HG02678 (cell line): Measurements from ENCODE around the gene SLC9A3.
"Not testable (repeated sequence)": the region's sequence is repeated elsewhere in the genome, so short reads cannot be mapped to it uniquely, and the experiment has no call there.

Experiments
- ATAC-seq: cut with Tn5 transposase; IDR thresholded peaks from one replicate; pipeline ENCODE4 v1.9.1; 2021; ENCODE audit warnings: mild to moderate bottlenecking, moderate library complexity; ENCODE audit not compliant: unreplicated experiment

Gene SLC9A3

DNA sequence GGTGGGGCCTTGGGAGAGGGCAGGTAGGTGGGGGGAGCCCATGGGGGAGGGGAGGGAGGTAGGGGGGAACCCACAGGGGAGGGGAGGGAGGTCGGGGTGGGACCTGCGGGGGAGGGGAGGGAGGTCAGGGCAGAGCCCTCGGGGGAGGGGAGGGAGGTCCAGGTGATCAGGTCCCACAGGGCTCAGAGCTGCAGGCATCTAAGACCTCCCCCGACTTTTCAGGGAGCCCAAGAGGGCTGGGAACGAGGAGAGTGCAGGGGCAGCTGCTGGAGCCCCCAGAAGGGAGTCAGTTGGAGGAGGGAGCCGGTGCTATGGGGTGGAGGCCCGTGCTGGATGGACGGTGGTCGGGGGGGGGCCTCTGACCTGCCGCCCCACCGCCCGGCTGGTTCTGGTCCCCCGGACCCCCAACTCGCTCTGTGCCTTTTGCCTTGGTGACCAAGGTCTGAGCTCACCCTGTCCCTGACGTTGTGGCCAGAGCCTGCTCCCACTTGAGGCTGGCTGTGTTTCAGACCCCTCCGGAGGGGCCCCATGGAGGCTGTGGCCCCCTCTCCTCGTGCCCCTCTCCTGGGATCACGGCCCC, 31.8 kb downstream of the SLC9A3 start:
- no peak for ATAC-seq

- ATAC-seq, result no peak
Measured at GRCh38 chr5:491856-492155, 32.4 kb downstream of the SLC9A3 start.

DNA sequence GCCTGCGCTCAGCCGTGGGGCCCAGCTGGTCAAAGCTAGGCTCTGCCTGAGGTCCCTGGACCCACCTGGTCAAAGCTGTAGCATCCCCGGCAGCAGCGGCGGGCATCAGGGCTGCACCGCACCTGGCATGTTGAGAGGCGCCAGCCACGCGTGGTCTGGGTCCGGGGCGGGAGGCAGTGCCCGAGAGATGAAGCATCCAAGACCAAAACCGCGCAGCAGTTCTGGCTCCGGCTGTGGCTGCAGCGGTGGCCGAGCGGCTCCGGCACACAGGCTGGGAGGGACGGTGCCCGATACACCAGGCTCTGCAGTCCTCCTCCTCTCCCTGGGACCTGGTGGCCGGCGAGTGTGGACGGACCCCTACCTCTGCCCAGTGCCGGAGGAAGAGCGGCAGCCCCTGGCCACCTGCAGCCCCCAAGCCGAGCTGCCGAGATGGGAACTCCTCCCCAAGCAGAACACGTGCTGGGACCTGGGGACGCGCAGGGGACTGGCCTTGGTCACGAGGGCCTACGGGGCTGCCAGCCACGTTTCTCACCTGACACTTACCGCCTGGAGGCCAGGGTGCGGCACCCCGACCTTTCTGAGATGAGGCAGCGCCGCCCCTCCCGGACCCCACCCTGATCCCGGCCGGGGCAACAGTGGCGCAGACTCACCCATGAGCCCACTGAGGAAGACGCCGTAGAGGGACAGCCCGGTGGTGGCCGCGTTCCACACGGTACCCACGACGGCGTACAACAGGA, 33.0 kb downstream of the SLC9A3 start:
- no peak for ATAC-seq

DNA sequence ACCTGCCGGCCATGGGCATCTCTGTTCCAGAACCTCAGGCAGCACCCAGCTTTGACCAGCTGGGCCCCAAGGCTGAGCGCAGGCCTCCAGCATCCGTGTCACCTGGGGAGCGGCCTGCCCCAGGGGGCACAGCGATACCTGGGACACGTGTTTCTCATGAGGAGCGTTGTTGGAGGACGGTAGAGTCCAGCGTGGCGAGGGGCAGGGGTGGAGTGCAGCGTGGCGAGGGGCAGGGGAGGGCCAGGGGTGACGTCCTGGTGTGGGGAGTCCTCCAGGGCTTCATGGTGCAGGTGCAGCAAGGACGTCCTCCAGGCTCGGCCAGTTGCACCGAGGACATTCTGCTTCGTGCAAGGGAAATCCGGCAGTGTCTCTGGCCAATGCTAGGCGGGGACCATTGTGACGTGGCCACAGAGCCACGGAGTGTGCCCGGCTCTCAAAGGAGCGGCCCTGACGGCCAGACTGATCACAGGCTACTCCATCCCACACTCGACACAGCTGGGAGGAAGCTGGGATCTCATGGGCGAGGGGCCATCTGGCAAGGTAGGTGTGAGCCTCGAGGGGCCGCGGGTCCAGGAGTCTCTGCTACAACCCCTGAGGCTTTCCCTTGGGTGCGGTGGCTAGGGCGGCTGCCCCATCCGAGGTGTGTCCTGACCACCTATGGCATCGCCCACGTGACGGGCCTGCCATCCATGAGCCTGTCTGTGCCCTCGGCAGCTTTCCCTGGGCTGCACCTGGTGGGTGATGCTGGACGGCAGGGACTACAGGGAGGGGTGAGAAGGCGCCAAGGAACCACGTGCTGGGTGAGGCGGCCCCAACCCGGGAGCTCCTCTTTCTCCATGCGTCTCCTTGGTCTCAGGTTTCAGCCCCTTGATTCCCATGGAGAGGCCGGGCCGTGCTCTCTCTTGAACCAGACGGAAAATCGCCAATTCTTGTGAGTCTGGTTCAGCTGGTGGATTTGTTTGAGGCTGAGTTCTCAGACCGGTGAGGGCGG, 33.8 kb downstream of the SLC9A3 start:
- ATAC-seq, result no peak

DNA sequence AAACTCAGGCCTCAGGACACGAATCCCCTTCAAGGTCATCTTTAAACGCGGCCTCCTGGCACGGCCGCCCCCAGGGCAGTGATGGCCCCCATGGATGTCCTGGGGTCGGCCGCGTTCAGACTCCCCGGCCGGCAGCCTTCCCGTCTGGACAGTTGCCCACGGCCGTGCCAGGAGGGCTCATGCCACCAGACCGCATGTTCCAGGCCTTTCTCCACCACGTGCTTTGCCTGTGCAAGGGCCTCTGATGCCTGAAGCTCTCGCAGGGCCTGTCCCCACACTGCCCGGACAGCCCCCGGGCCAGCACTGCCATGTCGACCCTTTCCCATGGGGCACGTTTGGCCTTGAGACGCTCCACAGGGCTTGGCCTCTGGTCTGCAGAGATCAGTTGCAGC, 34.6 kb downstream of the SLC9A3 start:
- ATAC-seq, result no peak

DNA sequence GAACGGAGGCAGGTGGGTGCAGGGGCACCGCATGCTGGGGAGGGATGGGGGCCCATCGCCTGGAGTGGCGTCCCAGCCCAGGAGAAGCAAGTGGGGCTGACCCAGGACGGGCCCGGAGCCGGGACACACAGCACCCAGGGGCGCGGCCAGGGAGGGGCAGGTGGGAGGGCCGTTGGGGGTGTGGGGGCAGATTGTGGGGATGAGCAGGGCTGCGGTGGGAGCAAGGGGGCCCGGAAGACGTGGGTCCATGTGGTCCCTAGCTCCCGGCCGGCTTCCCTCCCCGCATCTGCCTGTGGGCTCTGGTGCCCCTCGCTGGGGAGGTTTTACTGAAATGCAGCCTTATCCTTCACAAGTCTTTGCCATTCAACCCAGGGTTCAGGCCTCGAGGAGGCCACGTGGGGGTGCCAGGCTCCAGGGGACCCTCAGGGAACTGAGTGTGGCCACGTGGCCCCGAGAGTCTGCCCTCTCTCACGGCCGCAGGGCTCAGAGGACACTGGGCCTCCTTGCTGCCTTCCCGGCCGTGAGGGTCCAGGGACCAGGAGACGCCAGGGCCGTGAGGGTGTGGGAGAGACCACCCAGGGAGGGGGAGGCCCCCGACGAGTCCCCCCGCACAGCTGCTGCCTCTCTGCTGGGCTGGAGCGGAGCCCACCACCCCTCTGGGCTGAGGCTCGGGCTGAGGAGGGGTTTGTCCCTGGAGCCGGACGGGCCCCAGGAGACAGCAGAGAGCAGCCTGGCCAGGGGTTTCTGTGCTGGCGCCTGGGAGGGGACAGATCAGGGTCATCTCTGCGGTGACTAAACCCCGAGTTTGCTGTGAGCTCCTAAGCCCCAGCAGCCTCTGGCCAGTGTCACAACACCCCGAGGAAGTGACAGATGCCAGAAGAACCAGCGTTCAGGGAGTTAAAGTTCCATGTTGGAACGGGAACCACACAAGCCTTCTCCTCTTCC, 35.2 kb downstream of the SLC9A3 start:
- ATAC-seq, result no peak

DNA sequence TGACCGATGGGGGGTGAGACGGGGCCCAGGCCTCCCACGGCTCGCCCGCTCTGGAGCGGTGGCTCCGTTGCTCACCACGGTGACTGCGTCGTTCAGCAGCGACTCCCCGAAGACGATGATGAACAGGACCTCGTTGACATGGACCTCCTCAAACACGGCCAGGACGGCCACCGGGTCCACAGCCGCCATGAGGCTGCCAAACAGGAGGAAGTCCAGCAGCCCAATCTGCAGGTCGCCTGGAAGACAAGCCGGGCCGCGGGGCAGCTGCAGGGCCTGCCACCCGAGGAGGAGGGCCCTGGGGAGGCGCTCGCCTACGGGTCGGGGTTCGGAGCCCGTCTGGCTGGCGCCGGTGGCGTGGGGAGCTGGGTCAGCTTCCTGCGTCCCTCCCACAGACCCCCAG, 36.0 kb downstream of the SLC9A3 start:
- no peak for ATAC-seq

DNA sequence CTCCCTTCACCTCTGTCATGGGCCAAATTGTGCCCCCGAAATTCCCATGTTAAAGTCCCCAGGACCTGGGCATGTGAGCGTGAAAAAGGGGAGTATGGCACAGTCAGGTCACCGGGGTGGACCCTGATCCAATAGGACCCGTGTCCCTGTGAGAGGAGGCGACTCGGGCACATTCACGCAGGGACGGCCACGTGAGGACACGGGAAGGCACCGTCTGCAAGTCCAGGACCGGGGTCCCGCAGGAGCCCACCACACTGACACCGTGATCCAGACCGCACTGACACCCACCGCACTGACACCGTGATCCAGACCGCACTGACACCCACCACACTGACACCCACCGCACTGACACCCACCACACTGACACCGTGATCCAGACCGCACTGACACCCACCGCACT, 37.7 kb downstream of the SLC9A3 start:
- not testable (repeated sequence) for ATAC-seq

DNA sequence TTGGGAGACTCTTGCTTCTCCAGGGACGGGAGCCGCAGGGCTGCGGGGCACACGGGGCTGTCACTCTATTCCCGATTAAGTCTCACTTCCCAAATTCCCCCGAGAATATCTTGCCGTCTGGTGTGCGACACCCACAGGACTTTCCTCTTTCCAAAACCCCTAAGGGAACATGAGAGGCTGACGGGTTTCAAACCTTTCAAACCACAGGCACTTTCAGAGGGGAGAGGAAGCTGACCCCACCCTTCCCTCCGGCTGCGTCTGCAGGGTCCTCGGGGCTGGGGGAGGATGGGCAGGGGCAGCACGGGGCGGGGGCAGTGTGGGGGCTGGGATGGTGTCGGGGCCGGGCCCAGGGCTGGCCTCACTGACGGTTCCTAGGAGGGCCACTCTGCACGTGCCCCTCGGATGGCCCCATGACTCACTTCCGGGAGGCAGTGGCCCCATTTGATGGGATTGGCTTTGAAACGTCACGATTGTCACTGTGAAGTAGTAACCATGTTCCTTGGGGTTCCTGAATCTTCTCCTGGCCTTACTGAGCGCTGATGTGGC, 38.2 kb downstream of the SLC9A3 start:
- ATAC-seq, result no peak

GRCh38 chr5:485113-485945, 38.9 kb downstream of the SLC9A3 start:
- no peak for ATAC-seq

- no peak for ATAC-seq
Measured at GRCh38 chr5:484556-484955, 39.7 kb downstream of the SLC9A3 start.

DNA sequence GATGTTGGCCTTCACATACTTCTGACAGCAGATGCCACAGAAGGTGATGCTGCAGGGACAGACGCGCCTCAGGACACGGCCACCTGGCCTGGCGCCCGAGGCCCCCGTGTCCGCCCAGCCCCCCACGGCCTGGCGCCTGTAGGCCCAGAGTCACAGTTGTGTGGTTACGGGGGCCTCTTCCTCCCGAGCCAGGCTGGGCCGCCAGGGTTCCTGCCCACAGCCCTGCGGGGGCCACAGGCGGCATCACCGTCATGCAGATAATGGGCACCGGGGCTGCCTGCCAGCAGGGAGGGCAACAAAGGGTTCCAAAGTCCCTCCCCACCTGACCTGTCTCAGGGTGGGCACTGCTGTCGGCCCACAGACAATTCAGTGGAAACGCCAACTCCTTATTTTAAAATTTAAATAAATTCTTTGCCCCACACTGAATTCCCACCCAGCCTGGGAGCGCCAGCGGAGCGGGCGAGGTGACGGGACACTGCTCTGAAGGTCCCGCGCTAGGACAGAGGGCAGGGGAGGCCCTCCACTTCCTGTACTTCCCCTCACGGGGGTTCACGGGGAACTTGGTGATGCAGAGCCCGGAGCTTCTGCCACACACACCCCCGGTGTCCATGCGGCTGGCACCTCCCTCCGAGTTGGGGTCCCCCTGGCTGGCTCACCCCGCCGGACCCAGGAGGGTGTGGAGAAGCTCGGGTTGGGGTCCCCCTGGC, 40.7 kb downstream of the SLC9A3 start:
- no peak for ATAC-seq

DNA sequence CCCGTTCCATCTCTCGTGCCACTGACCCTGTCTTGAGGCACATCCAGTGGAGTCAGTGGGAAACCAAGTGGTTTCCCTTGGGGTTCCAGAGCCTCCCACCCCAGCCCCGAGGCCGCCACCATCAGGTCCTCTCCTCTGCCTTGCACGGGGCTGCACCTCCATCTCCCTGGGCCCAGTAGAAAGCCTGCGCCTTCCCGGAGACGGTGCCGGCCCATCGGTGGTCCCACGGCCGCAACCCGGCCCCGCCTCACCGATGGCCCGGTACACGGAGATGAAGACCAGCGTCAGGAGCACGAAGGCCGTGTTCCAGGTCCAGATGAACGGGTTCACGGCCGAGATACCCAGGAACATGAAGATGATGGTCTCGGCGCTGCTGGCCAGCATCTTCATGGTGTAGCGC, 41.2 kb downstream of the SLC9A3 start:
- ATAC-seq, result no peak

DNA sequence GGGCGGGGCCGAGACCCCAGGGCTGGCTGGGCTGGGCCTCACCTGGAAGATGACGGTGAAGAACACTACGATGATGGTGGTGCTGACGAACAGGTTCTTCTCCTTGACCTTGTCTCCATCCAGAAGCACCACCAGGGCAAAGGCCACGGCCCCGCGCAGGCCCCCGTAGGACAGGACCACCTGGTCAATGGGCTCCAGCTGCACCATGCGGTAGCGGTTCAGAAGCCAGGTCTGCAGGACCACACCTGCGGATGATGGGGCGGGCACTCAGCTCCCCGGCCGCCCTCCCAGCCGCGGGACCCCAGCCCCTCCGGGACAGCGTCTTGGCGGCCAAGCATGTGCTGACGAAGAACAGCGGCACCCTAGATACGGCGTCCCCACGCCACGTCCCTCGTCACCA, 41.7 kb downstream of the SLC9A3 start:
- no peak for ATAC-seq

- ATAC-seq, result no peak
Measured at GRCh38 chr5:482021-482420, 42.2 kb downstream of the SLC9A3 start.

DNA sequence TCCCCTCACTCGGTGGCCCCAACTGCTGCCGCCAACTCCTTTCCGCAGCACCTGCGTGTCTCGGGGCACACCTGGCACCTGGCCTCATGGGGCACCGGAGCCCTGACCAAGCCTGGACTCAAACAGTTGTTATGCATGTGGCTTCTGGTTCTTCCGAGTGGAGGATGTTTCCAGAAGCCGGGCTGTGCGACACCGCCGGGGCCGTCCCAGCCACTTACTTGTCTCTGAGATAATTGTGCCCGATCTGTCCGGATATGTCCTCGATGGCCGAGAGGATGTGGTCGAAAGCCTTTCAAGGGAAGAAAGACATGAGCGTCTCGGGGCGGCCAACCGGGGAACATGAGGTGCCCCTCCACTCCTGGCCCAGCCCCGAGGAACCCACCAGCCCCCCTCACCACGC, 42.9 kb downstream of the SLC9A3 start:
- no peak for ATAC-seq

DNA sequence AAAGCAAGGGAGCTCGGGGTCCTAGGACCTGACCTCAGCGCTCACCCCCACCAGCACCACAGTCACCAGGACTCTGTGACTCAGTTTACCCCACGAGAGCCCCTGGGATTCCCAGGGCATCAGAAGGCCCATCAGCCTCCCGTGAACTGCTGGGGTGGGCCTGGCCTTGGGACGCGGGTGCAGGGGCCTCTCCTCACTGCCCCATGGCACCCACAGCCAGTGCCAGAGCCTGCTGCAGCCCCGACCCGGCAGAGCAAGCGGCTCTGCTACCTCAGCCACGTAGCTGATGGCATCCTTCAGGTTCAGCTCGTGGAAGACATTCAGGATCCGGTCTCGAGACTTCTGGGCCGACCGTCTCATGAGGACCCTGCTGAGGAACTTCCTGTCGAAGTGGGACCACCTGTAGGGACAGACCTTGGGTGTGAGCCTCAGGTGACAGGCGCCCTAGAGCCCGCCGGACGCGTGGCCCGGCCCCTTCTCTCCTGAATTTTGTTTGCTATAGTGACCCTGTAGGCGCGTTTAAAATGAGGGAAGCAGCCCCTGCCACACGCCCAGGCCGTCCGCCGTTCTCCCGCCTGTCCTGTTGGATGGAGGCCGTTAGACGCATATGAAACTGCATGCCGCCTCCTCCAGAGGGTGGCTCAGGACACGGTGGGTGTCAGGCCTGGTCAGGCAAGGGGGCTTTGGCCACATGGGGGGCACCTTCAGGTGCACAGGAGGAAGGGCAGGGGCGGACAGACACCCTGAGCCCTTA, 44.5 kb downstream of the SLC9A3 start:
- ATAC-seq, result no peak

- no peak for ATAC-seq
Measured at GRCh38 chr5:478982-479535, 45.2 kb downstream of the SLC9A3 start.
